Panc1 (cell line): Measurements from ENCODE around the gene INPP5K. TPM values are rescaled to one million over a fixed set of nuclear protein-coding genes. Genes with fewer than 3 reads are reported as not detected.
A peak's percentile ranks its signal among the peaks of the same experiment; 100 is the strongest.
"Not testable (repeated sequence)": the region's sequence is repeated elsewhere in the genome, so short reads cannot be mapped to it uniquely, and the experiment has no call there.

Source experiments
- ATAC-seq: fragments of 200-7000 bp; cut with Tn5 transposase; 2 replicates; pipeline ENCODE4 v1.9.1; 2020; ENCODE audit warnings: mild to moderate bottlenecking, moderate library complexity
- BruUV-seq: library from RNA; stranded (reverse); fragments of 400-500 nt; replicated peaks from 2 replicates; lab custom pipeline; 2021; lab: Mats Ljungman, UMichigan
- CTCF ChIA-PET: fragments of 300-600 bp; sonication (Branson Sonifier 250); formaldehyde crosslinking; loops from one replicate; lab custom pipeline; 2022; ENCODE audit warnings: antibody characterized with exemption; lab: Charles Lee
- POLR2A ChIA-PET: fragments of 300-600 bp; sonication (Branson Sonifier 250); formaldehyde crosslinking; loops from one replicate; lab custom pipeline; 2022; ENCODE audit warnings: antibody characterized with exemption; lab: Charles Lee
- DNase-seq: peaks from one replicate; pipeline ENCODE4 v3.0.0-alpha.2; 2010; ENCODE audit warnings: low read depth, low spot score
- H3K27ac ChIP-seq: 2 replicates; pipeline ENCODE4 v1.5.1; 2011; ENCODE audit warnings: mild to moderate bottlenecking, low read length, inconsistent platforms
- H3K27me3 ChIP-seq: fragments of 200-500 bp; sonication (Bioruptor generic); 2 replicates; pipeline ENCODE4 v1.6.0; 2014; ENCODE audit warnings: low read length, inconsistent platforms; ENCODE audit not compliant: control insufficient read depth, insufficient read depth
- H3K36me3 ChIP-seq: fragments of 200-500 bp; sonication (Bioruptor generic); 2 replicates; pipeline ENCODE4 v1.5.1; 2014; ENCODE audit warnings: inconsistent platforms, mild to moderate bottlenecking, low read length, moderate library complexity; ENCODE audit not compliant: control insufficient read depth, insufficient read depth
- H3K4me1 ChIP-seq: 2 replicates; pipeline ENCODE4 v1.5.1; 2011; ENCODE audit warnings: inconsistent platforms, mild to moderate bottlenecking, low read length, moderate library complexity; ENCODE audit not compliant: control insufficient read depth, insufficient read depth
- H3K4me3 ChIP-seq, 2 experiments: 2 replicates each; pipeline ENCODE4 v1.5.1; 2011 to 2012; ENCODE audit warnings: low read depth in 2 of 2, low read length in 2 of 2, mild to moderate bottlenecking in 2 of 2, inconsistent platforms in 1 of 2, moderate library complexity in 1 of 2
- H3K9me3 ChIP-seq: fragments of 200-500 bp; sonication (Bioruptor generic); 2 replicates; pipeline ENCODE4 v1.5.1; 2014; ENCODE audit warnings: low read depth, mild to moderate bottlenecking, inconsistent platforms, low read length, moderate library complexity; ENCODE audit not compliant: control insufficient read depth, insufficient read depth
- CTCF ChIP-seq: fragments of 450-650 bp; IDR thresholded peaks from 2 replicates; pipeline ENCODE4 v1.5.1; 2017; ENCODE audit warnings: mild to moderate bottlenecking
- POLR2AphosphoS5 ChIP-seq: IDR thresholded peaks from 2 replicates; pipeline ENCODE4 v1.6.1; 2012; ENCODE audit warnings: mild to moderate bottlenecking, low read depth, low read length, moderate library complexity
- SIN3A ChIP-seq: IDR thresholded peaks from 2 replicates; pipeline ENCODE4 v1.6.1; 2012; ENCODE audit warnings: low read depth, mild to moderate bottlenecking, low read length, moderate library complexity, borderline replicate concordance; ENCODE audit not compliant: insufficient read depth
- TCF7L2 ChIP-seq: IDR thresholded peaks from 2 replicates; pipeline ENCODE4 v1.6.1; 2011; ENCODE audit warnings: mild to moderate bottlenecking, low read depth, low read length, inconsistent platforms
- in situ Hi-C: cut with HindIII; loops from 2 replicates; pipeline ENCODE4 v1.10.0; 2016; ENCODE audit warnings: low sequenced_read_pairs, low pct_unique_long_range_greater_than_20kb
- intact Hi-C: fragments of 100-400 bp; cut with micrococcal nuclease; formaldehyde crosslinking; loops from one replicate; pipeline ENCODE4 v1.10.0; 2022; ENCODE audit not compliant: unreplicated experiment
- total RNA-seq: library from RNA; stranded (reverse); gene quantifications from one replicate; pipeline ENCODE4 v1.2.1, GENCODE V29; 2021; ENCODE audit not compliant: unreplicated experiment
- TF ChIP-seq, protein P1 (sequence below), 2 experiments: IDR thresholded peaks; 2 replicates each; pipeline ENCODE4 v1.6.1; 2011 to 2012; ENCODE audit warnings: low read depth in 2 of 2, control low read depth in 1 of 2, low read length in 1 of 2, mild to moderate bottlenecking in 1 of 2, moderate library complexity in 1 of 2; ENCODE audit not compliant: insufficient read depth in 1 of 2

The INPP5K gene
- total RNA-seq, 1 experiment from 2014 or later, result 21.3 TPM

DNA sequence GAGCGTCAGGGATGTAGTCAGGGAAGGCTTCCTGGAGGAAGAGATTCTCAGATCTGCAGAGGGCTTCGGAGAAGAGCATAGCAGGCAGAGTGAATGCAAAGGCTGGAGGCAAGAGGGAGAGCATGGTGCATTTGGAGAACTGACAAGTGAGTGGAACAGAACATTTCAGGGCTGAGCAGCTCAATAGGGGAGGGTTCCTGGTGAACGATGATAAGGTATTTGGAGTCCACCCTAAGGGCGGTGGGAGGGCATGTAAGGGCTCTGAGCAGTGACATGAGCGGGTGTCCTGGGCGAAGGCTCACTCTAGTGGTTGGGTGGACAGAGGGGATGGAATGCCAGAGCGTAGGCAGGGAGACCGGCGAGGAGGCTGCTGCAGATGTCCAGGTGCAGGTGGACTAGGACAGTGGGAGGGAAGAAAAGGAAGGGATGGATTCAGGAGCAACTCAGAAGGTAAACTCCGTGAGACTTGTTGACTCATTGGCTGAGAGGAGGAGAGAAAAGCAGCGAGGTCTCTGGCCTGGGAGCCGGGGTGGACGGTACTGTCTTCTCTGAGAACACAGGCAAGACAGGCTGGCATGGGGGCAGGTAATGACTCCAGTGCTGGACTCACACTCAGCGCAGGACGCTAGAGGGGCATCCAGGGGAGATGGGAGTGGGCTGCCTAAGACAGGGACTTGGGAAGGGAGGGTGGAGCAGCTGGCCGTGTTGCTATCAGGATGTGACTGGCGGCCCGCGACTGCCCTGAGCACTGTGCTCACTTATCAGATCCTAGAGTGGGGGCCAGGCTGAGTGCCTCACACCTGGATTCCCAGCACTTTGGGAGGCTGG lies 47.6 kb upstream of the INPP5K start:
- ChIA-PET CTCF (no interaction called here), POLR2A (no interaction called here)
- H3K4me1 ChIP-seq, result peaks cover 4% of the 10 kb centered on the region; the same call in 1 of the 2 replicates
- intact Hi-C loops (no loop called here), in situ Hi-C loops (no loop called here)
- BruUV-seq, result no TSS peak
- H3K4me3 ChIP-seq, result no peak overlapping the region
- H3K27ac ChIP-seq, result no peak overlapping the region
- TF ChIP-seq CTCF, result no peak
- no peak for TF ChIP-seq TCF7L2
- TF ChIP-seq POLR2AphosphoS5, result no peak
- no peak for TF ChIP-seq SIN3A
- TF ChIP-seq, protein P1, sequence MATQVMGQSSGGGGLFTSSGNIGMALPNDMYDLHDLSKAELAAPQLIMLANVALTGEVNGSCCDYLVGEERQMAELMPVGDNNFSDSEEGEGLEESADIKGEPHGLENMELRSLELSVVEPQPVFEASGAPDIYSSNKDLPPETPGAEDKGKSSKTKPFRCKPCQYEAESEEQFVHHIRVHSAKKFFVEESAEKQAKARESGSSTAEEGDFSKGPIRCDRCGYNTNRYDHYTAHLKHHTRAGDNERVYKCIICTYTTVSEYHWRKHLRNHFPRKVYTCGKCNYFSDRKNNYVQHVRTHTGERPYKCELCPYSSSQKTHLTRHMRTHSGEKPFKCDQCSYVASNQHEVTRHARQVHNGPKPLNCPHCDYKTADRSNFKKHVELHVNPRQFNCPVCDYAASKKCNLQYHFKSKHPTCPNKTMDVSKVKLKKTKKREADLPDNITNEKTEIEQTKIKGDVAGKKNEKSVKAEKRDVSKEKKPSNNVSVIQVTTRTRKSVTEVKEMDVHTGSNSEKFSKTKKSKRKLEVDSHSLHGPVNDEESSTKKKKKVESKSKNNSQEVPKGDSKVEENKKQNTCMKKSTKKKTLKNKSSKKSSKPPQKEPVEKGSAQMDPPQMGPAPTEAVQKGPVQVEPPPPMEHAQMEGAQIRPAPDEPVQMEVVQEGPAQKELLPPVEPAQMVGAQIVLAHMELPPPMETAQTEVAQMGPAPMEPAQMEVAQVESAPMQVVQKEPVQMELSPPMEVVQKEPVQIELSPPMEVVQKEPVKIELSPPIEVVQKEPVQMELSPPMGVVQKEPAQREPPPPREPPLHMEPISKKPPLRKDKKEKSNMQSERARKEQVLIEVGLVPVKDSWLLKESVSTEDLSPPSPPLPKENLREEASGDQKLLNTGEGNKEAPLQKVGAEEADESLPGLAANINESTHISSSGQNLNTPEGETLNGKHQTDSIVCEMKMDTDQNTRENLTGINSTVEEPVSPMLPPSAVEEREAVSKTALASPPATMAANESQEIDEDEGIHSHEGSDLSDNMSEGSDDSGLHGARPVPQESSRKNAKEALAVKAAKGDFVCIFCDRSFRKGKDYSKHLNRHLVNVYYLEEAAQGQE (IDR thresholded peaks at IDR 0.05; ENCODE audit: insufficient read depth in 1 of 2, low read depth in 2 of 2, low read length in 1 of 2), result no peak
- no peak for ATAC-seq
- H3K9me3 ChIP-seq, result no peaks in the 10 kb centered on the region
- H3K36me3 ChIP-seq, result no peaks in the 10 kb centered on the region
- no peak for DNase-seq
- no peaks in the 10 kb centered on the region for H3K27me3 ChIP-seq

- CTCF ChIA-PET, result interaction anchor here (0.7 kb wide), 1 partner anchor 22 kb away, joined by 5 read pairs; no protein-coding TSS in a partner anchor
- H3K4me1 ChIP-seq, in situ Hi-C loops, DNase-seq, BruUV-seq, ATAC-seq, intact Hi-C loops, H3K36me3 ChIP-seq, POLR2A ChIA-PET, H3K27me3 ChIP-seq, H3K9me3 ChIP-seq, H3K27ac ChIP-seq: not testable (repeated sequence)
- H3K4me3 ChIP-seq, result peak overlapping the region; percentile 17 to 64; a peak in 3 of 4 replicates
Measured at GRCh38 chr17:1563471-1563785, 47.0 kb upstream of the INPP5K start.

DNA sequence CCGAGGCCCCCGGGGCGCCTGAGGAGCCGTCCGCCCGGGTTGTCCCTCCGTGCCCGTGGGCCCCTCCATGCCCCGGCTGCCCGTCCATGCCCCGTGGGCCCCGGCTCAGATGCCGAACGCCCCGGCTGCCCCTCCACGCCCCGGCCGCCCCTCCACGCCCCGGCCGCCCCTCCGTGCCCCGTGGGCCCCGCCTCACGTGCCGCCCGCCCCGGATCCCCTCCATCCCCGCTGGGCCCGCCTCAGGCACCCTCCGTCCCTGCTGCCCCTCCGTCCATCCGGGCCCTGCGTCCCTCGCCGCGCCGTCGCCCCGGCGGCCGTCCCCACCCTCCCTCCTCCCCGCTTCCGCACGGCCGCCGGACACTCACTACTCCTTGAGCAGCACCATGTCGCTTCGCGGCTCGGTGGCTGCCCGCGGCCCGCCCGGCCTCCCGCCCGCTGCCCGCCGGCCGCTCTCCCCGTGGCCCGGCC lies 45.8 kb upstream of the INPP5K start:
- no peaks in the 10 kb centered on the region for H3K9me3 ChIP-seq
- intact Hi-C loops (no loop called here), in situ Hi-C loops (no loop called here)
- H3K27me3 ChIP-seq, result no peaks in the 10 kb centered on the region
- no peak overlapping the region for H3K27ac ChIP-seq
- H3K36me3 ChIP-seq, result no peaks in the 10 kb centered on the region
- H3K4me1 ChIP-seq, result peaks cover 4% of the 10 kb centered on the region; the same call in 1 of the 2 replicates
- ChIA-PET POLR2A (no interaction called here), CTCF (interaction anchor here (0.6 kb wide), 1 partner anchor 46 kb away, joined by 3 read pairs; the partner anchor contains the start of gene INPP5K)
- DNase-seq (no peak), ATAC-seq (peak; percentile 68)
- TF ChIP-seq TCF7L2 (no peak), POLR2AphosphoS5 (no peak), CTCF (no peak), SIN3A (no peak)
- TF ChIP-seq, protein P1 (IDR thresholded peaks at IDR 0.05; ENCODE audit: insufficient read depth in 1 of 2, low read depth in 2 of 2, low read length in 1 of 2), result no peak
- peak overlapping the region; percentile 56 to 64 for H3K4me3 ChIP-seq
- no TSS peak for BruUV-seq
